C1 segment of cervical spinal cord (tissue), 14 donors: ENCODE measurements around the gene SPDYE5.
"Not testable (repeated sequence)": the region's sequence is repeated elsewhere in the genome, so short reads cannot be mapped to it uniquely, and the experiment has no call there.

Experiments
- DNase-seq, 14 donors: peaks; one replicate each; lab custom pipeline; 2025; lab: John Stamatoyannopoulos, UW

SPDYE5 gene, protein sequence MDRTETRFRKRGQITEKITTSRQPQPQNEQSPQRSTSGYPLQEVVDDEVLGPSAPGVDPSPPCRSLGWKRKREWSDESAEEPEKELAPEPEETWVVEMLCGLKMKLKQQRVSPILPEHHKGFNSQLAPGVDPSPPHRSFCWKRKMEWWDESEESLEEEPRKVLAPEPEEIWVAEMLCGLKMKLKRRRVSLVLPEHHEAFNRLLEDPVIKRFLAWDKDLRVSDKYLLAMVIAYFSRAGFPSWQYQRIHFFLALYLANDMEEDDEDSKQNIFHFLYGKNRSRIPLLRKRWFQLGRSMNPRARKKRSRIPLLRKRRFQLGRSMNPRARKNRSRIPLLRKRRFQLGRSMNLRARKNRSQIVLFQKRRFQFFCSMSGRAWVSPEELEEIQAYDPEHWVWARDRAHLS

DNA sequence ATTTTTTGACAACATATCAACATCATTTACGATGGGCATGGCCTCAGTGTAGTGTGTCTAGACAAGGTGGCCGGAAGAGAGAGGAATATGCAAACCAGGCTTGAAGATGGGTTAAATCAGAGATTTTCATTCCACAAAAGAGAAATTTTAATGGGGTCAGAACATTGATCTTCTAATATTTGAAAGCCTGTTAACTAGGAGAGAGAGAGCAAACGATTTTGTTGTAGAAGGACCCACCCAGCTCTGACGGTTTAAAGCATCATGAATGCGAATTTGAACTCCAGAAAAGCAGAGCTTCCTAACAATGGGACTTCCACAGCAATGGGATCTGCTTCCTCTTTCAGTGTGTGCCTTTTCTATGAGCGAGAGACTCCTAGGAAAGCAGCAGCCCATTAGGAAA, at the start of gene SPDYE5:
SPDYE5 (plus strand) TSS at position 301 of the 400 bp plus-strand sequence. CDS start 1,728 bp downstream, outside the sequence.
- not testable (repeated sequence) for DNase-seq

DNA sequence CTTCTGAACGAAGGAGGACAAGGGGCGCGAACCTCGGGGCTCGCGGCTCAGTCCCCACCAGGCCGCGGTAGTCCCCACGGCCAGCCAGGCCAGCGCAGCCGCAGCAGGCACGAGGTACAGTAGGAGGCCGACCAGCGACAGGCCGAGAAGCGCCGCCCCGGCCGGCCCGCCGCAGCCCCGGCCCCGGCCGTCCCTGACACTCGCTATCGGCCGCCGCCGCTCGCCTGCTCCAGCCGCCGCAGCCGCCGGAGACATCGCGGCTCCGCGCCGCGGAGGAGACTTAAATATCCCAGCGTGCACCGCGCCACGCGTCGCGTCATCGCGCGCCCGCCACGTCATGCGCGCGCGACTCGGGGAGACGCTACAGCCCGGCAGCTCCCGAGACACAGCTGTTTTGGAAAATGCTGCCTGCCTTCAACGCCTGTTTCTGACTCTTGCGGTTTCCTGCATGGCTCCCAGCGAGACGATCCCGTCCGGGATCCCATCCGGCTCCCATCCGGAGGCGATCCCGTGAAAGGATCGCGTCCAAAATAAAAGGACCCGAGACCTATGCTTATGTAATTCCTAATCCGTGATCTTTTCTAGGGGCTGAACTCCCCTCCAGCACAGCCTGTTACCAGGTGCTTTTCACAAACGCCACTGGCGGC, 49.5 kb upstream of the SPDYE5 start:
- DNase-seq, result peak in 7 of 14 donors; percentile 1 to 56 (median 38)

DNA sequence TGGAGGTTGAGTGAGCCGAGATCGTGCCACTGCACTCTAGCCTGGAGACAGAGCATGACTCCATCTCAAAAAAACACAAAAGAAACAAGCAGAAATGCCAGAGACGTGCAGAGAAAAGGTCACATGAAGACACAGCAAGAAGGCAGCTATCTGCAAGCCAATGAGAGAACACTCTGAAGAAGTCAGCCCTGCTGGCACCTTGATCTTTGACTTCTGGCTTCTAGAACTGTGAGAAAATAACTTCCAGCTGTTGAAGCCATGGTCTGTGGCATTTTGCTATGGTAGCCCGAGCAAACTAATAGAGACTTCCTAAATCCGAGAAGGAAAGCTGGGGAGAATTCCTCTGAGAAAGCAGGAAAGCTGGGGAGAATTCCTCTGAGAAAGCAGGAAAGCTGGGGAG, 42.2 kb upstream of the SPDYE5 start:
- DNase-seq, result not testable (repeated sequence)

DNA sequence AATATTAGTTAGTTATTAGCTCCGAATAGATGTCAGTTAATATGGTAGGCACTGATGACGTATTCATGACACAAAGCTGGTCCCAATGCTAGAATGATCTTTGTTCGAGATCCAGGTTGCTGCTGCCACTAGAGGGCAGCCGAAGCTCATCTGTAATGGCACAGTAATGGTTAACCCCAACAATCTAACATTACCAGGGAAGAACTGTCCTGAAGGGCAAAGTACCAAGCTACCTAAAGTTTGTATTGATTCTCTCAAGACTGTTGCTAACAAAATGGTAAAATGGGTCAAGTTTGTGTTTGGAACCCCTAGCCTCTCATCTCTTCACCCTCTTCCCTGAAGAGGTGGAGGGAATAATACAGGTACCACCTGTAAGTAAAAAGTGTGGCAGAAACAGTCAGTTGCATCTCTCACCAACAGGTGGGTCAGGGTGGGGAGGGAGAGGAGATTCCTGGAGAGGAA, 39.6 kb upstream of the SPDYE5 start:
- DNase-seq, result not testable (repeated sequence)

- DNase-seq, result not testable (repeated sequence)
Observed at GRCh38 chr7:75456403-75456802, 35.7 kb upstream of the SPDYE5 start.

GRCh38 chr7:75458034-75458433, 34.1 kb upstream of the SPDYE5 start:
- DNase-seq, result not testable (repeated sequence)

DNA sequence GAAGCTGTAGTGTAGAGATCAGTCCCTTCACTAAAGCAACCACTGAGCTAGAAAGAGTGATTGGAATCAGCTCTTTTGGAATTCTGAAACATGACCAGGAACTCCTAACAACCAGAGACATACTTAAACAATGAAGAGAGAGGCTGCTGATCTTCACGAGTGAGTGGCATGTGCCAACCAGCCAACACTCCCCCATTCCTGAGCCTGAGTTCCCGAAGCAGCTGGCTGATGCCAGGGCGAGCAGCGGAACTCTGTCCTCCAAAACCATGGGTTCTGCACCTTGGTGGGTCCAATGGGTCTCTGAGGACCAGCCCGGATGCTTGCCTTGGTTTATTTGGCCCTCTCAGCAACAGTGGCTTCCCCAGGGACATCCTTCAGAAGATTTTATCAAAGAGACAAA, 31.6 kb upstream of the SPDYE5 start:
- not testable (repeated sequence) for DNase-seq

- DNase-seq, result not testable (repeated sequence)
Observed at GRCh38 chr7:75470166-75470565, 22.0 kb upstream of the SPDYE5 start.

- peak in 1 of 14 donors; percentile 22 for DNase-seq
Observed at GRCh38 chr7:75477457-75477856, 14.7 kb upstream of the SPDYE5 start.

GRCh38 chr7:75480313-75480712, 11.8 kb upstream of the SPDYE5 start:
- not testable (repeated sequence) for DNase-seq

- DNase-seq, result peak in 2 of 14 donors; percentile 5 to 7
Observed at GRCh38 chr7:75485355-75485978, 6.7 kb upstream of the SPDYE5 start.

GRCh38 chr7:75485979-75486643, 6.0 kb upstream of the SPDYE5 start, which contains the start of gene POM121C:
TSS of gene POM121C (minus strand) at chr7:75486299. CDS start at chr7:75441496, 44,803 bp downstream.
- peak; percentile 33 to 94 (median 84) for DNase-seq

GRCh38 chr7:75509033-75509432, 16.9 kb downstream of the SPDYE5 start:
- DNase-seq, result not testable (repeated sequence)

DNA sequence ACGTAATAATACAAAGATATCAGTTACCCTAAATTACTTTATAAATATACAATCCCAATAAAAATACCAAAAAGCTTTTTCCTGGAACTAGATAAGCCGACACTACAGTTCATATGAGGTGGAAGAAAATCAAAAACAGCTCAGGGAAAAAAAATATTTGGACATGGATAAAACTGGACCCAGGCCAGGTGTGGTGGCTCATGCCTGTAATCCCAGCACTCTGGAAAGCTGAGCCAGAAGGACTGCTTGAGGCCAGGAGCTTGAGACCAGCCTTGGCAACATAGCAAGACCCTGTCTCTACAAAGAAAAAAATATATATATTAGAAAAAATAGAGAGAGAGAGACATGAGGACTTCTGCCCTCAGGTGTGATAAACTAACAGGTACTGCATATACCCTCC, 26.7 kb downstream of the SPDYE5 start:
- DNase-seq, result peak in 1 of 14 donors; percentile 20

DNA sequence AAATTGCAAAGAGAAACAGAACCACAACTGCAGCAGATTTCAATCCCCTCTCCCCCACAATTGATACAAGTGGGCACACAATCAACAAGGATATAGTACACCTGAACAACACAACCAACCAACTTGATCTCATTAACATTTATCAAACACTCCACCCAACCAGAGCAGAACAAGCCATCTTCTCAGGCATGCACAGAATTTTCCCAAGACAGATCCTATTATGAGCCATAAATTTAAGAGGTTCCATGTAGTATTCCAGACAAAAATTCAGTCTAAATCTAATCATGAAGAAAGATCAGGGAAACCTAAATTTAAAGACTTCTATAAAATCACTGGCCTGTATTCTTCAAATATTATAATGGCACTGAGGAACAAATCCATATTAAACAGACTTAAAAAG, 29.6 kb downstream of the SPDYE5 start:
- not testable (repeated sequence) for DNase-seq

DNA sequence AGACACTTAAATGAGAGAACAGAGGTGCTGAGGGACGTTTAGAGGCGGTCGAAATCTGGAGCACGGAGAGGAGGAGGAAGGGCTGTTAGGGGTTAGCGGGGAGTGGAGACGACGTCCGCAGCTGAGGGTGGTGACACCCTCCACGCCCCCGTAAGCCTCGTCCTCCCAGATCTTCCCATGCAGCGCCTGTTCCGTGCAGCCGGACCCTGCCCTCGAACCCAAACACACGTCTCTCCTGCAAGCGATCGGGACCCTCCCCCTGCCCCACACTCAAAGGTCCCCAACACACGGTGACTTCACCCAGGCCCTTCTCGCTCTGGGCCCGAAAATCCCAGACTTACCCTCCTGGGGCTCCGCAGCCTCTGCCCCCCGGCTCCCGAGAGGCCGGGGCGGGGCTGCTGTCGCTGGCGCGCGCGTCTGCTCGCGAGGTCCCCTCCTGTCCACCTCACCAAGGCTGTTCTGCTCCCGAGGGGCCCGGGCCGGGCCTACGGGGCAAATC, 35.2 kb downstream of the SPDYE5 start:
- DNase-seq, result peak in 1 of 14 donors; percentile 32

DNA sequence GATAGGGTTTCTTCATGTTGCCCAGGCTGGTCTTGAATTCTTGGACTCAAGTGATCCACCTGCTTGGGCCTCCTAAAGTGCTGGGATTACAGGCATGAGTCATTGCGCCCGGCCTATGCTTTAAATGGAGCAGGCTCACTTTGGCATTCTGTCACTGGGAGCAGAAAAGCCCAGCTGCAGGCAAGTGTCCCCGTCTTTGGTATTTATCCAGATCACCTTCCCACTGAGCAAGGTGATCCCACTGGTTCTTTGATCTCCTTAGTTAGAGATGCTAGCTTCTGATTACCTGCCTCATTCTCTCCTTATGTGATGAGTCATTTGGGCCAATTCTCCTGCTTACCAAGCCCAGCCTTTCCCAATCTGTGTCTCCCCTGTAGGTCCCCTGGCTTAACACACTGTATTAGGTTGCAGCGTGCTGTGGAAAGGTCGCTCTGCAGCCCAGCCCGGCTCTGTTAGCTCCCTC, 39.3 kb downstream of the SPDYE5 start:
- DNase-seq, result no peak

DNA sequence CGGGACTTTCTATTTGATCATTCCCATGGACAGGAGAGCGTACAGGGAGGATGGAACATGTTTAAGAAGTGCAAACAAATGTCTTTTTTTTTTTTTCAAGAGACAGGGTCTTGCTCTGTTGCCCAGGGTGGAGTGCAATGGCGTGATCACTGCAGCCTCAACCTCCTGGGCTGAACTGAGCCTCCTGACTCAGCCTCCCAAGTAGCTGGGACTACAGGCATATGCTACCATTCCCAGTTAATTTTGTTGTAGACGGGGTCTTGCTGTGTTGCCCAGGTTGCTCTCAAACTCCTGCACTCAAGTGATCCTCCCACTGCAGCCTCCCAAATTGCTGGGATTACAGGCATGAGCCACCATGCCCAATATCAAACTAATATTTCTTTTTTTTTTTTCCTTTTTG, 40.5 kb downstream of the SPDYE5 start:
- no peak for DNase-seq

GRCh38 chr7:75533926-75534325, 41.8 kb downstream of the SPDYE5 start:
- DNase-seq, result no peak

DNA sequence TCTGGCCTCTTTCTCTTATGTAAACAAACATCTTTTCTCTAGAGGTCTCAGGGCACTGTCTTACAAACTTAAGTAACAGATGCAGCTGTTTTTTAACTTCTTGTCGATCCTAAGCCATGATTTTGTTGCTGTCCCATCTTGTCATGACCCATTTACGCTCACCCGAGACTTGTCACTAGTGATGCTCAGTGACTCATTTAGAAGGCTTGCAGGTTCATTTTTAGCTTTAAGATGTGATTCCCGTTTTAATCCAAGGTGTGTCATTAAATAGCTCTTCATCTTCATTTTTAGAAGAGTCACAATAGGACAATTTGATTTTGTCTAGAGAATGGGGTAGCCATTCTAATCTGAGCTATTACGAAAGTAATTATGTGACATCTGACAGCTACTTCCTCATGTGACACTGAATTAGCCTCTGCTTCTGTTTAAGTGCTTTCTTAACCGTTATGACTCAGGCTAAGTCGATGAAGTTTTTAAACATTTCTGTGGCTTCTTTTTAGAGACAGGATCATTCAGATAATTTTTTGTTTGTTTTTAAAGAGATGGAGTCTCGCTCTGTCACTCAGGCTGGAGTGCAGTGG, 42.7 kb downstream of the SPDYE5 start:
- DNase-seq, result no peak

DNA sequence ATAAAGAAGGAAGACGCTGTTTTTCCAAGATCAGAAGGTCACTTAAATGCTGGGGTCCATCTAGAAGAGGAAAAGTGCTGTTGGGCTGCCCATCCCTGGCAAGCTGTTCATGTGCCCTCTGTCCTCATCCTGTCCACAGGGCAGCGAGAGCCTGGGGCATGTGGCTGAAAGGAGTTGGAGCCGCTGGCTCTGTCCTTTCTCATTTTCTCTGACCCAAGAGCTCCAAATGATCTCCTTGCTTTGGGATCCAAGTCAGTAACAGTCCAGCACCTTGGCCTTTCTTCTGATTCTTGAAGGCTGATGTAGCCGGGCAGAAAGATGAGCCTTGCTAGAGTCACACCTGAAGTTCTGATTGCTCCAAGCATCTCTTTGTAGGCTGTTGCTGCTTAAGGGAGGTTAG, 44.4 kb downstream of the SPDYE5 start:
- DNase-seq, result no peak
